Fibroblast of the aortic adventitia (primary cell): ENCODE results near the gene KIAA1755. TPM values are rescaled to one million over a fixed set of nuclear protein-coding genes. Genes with fewer than 3 reads are reported as not detected.
"Not testable (repeated sequence)": the region's sequence is repeated elsewhere in the genome, so short reads cannot be mapped to it uniquely, and the experiment has no call there.

Experiments
- DNase-seq: peaks from one replicate; pipeline ENCODE4 v3.0.0-alpha.2; 2010; ENCODE audit warnings: low read depth
- H3K4me3 ChIP-seq: 2 replicates; pipeline ENCODE4 v1.5.1; 2011; ENCODE audit warnings: low read depth, mild to moderate bottlenecking, control low read depth, low read length, moderate library complexity
- CTCF ChIP-seq: IDR thresholded peaks from 2 replicates; pipeline ENCODE4 v1.5.1; 2011; ENCODE audit warnings: mild to moderate bottlenecking, low read length, control low read depth, inconsistent platforms; ENCODE audit not compliant: insufficient read depth
- total RNA-seq: library from RNA; depleted of rRNA; stranded (reverse); fragments of >200 nt; gene quantifications from 2 replicates; pipeline ENCODE4 v1.2.3, GENCODE V29; 2012; ENCODE audit warnings: low replicate concordance

The KIAA1755 gene
- total RNA-seq, 1 donor, result 10.8 TPM

DNA sequence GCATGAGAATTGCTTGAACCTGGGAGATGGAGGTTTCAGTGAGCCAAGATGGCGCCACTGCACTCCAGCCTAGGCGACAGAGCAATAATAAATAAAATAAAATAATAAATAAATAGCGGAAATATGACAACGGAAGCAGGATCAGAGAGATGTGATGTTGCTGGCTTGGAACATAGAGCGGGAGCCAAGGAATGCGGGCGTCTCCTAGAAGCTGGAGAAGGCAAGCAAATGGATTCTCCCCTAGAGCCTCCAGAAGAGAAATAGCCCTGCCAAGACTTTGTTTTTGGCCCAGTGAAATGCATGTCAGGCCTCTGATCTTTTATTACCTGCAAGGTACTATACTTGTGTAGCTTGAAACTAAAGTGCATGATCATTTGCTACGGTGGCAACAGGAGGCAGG is 12.4 kb downstream of the KIAA1755 start:
- peak; percentile 64 for DNase-seq
- no peak for TF ChIP-seq CTCF

DNA sequence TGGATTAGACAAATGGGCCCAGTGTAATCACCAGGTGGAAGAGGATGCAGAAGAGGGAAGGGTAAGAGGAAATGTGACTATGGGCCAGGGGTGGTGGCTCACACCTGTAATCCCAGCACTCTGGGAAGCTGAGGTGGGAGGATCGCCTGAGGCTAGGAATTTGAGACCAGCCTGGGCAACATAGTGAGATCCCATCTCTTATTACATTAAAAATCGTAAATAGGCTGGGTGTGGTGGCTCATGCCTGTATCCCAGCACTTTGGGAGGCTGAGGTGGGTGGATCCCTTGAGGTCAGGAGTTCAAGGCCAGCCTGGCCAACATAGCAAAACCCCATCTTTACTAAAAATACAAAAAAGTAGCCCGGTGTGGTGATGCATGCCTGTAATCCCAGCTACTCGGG is 12.8 kb downstream of the KIAA1755 start:
- not testable (repeated sequence) for DNase-seq, H3K4me3 ChIP-seq

More for the DNA sequence above, 12.4 kb downstream of the KIAA1755 start:
- no peak overlapping the region for H3K4me3 ChIP-seq

DNA sequence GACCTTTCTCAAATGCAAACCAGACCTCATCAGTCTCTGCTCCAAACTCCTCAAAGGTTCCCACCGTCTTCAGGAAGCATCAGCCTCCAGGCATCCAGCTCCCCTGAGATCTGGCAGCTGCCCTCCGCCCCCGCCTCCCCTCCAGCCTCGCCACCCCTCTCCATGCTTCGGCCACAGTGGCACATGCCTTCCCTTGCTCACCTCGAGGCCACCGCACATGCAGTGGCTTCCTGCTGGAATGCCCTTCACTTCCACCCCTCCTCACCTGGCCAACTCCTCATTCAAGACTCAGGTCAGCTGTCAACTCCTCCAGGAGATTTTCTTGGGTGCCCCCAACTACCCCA is 13.4 kb downstream of the KIAA1755 start:
- H3K4me3 ChIP-seq, result no peak overlapping the region
- no peak for DNase-seq
- TF ChIP-seq CTCF, result no peak

GRCh38 chr20:38246357-38247165 is 14.0 kb downstream of the KIAA1755 start:
- TF ChIP-seq CTCF, result no peak
- DNase-seq, result peak; percentile 89
- no peak overlapping the region for H3K4me3 ChIP-seq

DNA sequence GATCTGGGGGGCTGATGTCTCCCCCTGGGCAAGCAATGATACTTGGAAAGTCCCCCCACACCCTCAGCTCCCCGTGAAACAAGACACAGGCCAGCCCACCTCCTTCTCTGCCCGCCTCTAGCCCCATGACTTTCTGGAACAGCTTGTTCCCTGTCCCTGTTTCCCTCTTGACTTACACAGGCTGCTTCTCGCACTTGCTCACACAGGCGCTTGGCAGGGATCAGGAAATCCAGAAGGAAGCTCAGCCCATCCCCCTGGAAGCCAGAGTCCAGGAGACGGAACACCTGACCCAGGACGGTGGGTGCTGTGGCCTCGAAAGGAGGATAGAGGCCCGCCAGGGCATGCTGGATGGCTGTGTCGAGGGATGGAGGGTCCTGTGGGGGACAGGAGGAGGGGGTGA is 14.8 kb downstream of the KIAA1755 start:
- DNase-seq, result no peak
- H3K4me3 ChIP-seq, result no peak overlapping the region
- TF ChIP-seq CTCF, result no peak

DNA sequence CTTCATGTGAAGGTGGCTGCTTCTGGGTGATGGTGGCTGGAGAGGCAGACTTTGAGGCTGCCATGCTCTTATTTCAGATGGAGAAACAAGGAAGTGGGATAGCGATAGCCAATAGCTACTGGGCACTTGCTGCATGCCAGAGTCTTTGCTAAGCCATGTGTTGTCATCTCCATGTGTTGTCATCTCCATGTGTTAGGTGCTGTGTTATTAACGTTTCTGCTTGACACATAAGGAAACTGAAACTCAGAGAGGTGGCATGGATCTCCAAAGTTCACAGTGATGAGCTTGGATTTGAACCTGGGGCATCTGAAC is 16.9 kb downstream of the KIAA1755 start:
- no peak for TF ChIP-seq CTCF
- no peak overlapping the region for H3K4me3 ChIP-seq
- no peak for DNase-seq

GRCh38 chr20:38242848-38243708 is 17.5 kb downstream of the KIAA1755 start:
- DNase-seq, result no peak
- no peak overlapping the region for H3K4me3 ChIP-seq
- peak; percentile 55 for TF ChIP-seq CTCF
